Right cardiac atrium (tissue), 5 donors: ENCODE data around the gene KSR2. TPM values are rescaled to one million over a fixed set of nuclear protein-coding genes. Genes with fewer than 3 reads are reported as not detected.
A peak's percentile ranks its signal among the peaks of the same experiment; 100 is the strongest.

Source experiments
- ATAC-seq, 2 donors: fragments of 200-7000 bp; cut with Tn5 transposase; one replicate each; pipeline versions ENCODE4 v1.8.0 to v1.9.1; 2020; ENCODE audit warnings: moderate library complexity in 2 of 2, mild to moderate bottlenecking in 1 of 2
- DNase-seq, 3 donors: peaks; one replicate each; pipeline ENCODE4 v3.0.0-alpha.2; 2020
- H3K27ac ChIP-seq: one replicate; pipeline ENCODE4 v1.5.1; 2013; ENCODE audit warnings: mild to moderate bottlenecking, low read length, control low read depth, moderate library complexity
- H3K27me3 ChIP-seq: one replicate; pipeline ENCODE4 v1.6.1; 2013; ENCODE audit not compliant: control insufficient read depth, insufficient read depth
- H3K4me1 ChIP-seq: one replicate; pipeline ENCODE4 v1.6.1; 2013; ENCODE audit warnings: low read length; ENCODE audit not compliant: control insufficient read depth, insufficient read depth
- H3K4me3 ChIP-seq: one replicate; pipeline ENCODE4 v1.5.1; 2013; ENCODE audit warnings: low read length, control low read depth
- H3K9me3 ChIP-seq: one replicate; pipeline ENCODE4 v1.6.1; 2013; ENCODE audit warnings: low read length; ENCODE audit not compliant: control insufficient read depth
- WGBS: extraction: QIAGEN DNeasy Blood & Tissue Kit; methylation state at CpG from one replicate; pipeline ENCODE4 v1.1.7; 2013; 5-methylcytosine and 5-hydroxymethylcytosine counted together
- intact Hi-C, 4 donors: fragments of 100-400 bp; cut with DNase I; formaldehyde crosslinking; loops; one replicate each; pipeline versions ENCODE4 v1.11.0 to v1.14.0; 2022 to 2023
- polyA plus RNA-seq: library from polyadenylated mRNA; stranded (reverse); fragments of 200-250 nt; gene quantifications from one replicate; pipeline ENCODE4 v1.2.3, GENCODE V29; 2013
- total RNA-seq, 4 donors: library from RNA; stranded (reverse); fragmentation: NEBNext Ultra II Directional; extraction: Animal tissue kit (Norgen Biotek cat#: 25700); gene quantifications; one replicate each; pipeline ENCODE4 v1.2.1, GENCODE V29; 2021
- donor health status: healthy with polysubstance abuse.
- donor health status: DM: no; HTN: yes; CAD: no.
- donor health status: DM: no; HTN: no; CAD: no.
- donor health status: DM: no; HTN: yes; CAD: no; lungs with severe emphysema.
- donor health status: DM: yes; HTN: yes; CAD: no.

KSR2 gene
- total and polyA plus RNA-seq, 5 donors = 0.02 to 0.37 (median 0.03) TPM

GRCh38 chr12:117790198-117790597 is 178.6 kb downstream of the KSR2 start:
- Histone ChIP-seq H3K4me3 (no peak overlapping the region), H3K9me3 (no peaks in the 10 kb centered on the region), H3K27ac (no peak overlapping the region), H3K27me3 (no peaks in the 10 kb centered on the region), H3K4me1 (no peaks in the 10 kb centered on the region)
- no peak for DNase-seq
- ATAC-seq = no peak
- intact Hi-C loops = no loop called here
- WGBS = 54% methylated on average over 2 of the region's 2 CpGs

DNA sequence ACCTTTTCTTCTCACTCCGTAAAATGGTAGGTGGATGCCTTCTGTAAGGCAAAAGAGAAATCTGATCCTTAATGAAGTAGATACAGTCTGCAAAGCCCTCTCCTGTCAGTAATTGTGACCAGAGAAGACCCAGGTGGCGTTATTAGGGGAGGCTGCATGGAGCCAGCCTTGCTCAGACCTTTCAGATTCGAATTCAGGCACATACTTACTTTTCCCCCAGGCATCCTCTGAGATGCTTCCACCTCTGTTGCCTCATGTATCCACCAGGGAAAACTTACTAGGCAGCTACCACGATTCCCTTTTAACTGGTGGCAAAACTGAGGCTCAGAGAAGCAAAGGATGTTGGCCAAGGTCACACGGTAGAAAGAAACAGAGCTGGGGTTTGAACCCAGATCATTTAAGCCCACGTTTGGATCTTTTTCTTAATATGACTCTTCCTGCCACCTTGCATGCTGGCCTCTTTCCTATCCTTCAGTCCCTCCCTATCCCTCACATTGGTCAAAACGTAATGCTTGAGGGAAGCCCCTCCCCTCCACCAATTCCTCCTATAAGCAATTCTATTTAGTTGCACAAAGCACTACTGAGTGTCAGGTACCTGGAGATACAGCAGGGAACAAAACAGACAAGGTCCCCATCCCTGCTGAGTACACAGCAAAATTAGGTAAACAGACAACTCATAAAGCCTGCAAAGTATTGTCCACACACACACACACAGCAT is 179.4 kb downstream of the KSR2 start:
- intact Hi-C loops = no loop called here
- no peak overlapping the region for H3K4me3 ChIP-seq
- no peaks in the 10 kb centered on the region for H3K27me3 ChIP-seq
- no peaks in the 10 kb centered on the region for H3K4me1 ChIP-seq
- DNase-seq (no peak), ATAC-seq (no peak)
- no peak overlapping the region for H3K27ac ChIP-seq
- H3K9me3 ChIP-seq = no peaks in the 10 kb centered on the region
- WGBS = 46% methylated on average over 7 of the region's 7 CpGs

- WGBS = 78% methylated on average over 5 of the region's 5 CpGs
- no peak for ATAC-seq
- Histone ChIP-seq H3K4me3 (no peak overlapping the region), H3K4me1 (no peaks in the 10 kb centered on the region), H3K9me3 (no peaks in the 10 kb centered on the region), H3K27ac (no peak overlapping the region), H3K27me3 (no peaks in the 10 kb centered on the region)
- no peak for DNase-seq
- intact Hi-C loops = no loop called here
Observed at GRCh38 chr12:117778656-117779055, 190.1 kb downstream of the KSR2 start.

- H3K27ac ChIP-seq = no peak overlapping the region
- no peak overlapping the region for H3K4me3 ChIP-seq
- H3K9me3 ChIP-seq = no peaks in the 10 kb centered on the region
- DNase-seq (no peak), ATAC-seq (no peak)
- no peaks in the 10 kb centered on the region for H3K27me3 ChIP-seq
- 55% methylated on average over 5 of the region's 5 CpGs for WGBS
- H3K4me1 ChIP-seq = no peaks in the 10 kb centered on the region
- intact Hi-C loops = no loop called here
Observed at GRCh38 chr12:117774941-117775775, 193.6 kb downstream of the KSR2 start.

DNA sequence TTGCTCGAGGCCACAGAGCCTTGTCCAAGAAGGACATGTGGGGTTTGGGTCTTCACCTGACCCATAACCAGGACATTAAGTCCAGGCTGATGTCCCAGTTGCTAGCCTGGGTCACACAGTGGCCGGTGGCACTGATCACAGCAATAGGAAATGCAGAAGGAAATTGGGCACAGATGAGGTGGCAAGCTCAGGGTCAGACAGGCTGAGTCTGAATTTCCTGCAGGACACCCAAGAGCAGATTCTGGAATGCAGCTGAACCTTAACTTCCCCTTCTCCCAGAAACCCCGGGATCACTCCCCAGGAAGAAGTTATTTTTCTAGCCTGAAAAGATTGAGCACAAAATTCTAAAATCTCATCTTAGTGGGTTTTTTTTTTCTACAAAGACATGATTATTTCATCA is 199.9 kb downstream of the KSR2 start:
- no peaks in the 10 kb centered on the region for H3K4me1 ChIP-seq
- no peak overlapping the region for H3K4me3 ChIP-seq
- H3K9me3 ChIP-seq = peaks cover 1% of the 10 kb centered on the region
- WGBS = 59% methylated on average over 3 of the region's 3 CpGs
- intact Hi-C loops = no loop called here
- ATAC-seq (no peak), DNase-seq (no peak)
- no peak overlapping the region for H3K27ac ChIP-seq
- H3K27me3 ChIP-seq = no peaks in the 10 kb centered on the region

DNA sequence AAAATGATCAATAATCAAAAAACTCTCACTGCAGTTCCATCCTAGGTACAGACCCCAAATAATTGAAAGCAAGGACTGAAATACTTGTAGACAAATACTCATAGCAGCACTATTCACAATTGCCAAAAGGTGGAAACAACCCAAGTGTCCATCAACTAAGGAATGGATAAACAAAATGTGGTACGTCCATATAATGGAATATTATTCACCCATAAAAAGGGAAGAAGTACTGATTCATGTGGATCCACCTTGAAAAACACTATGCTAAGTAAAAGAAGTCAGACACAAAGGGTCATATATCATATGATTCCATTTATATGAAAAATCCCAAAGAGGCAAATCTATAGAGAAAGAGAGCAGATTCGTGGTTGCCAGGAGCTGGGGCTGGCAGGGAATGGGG is 202.8 kb downstream of the KSR2 start:
- ATAC-seq (no peak), DNase-seq (no peak)
- WGBS = 90% methylated on average over 2 of the region's 2 CpGs
- Histone ChIP-seq H3K9me3 (peaks cover 1% of the 10 kb centered on the region), H3K27me3 (no peaks in the 10 kb centered on the region), H3K27ac (no peak overlapping the region), H3K4me3 (no peak overlapping the region), H3K4me1 (no peaks in the 10 kb centered on the region)
- intact Hi-C loops = no loop called here

DNA sequence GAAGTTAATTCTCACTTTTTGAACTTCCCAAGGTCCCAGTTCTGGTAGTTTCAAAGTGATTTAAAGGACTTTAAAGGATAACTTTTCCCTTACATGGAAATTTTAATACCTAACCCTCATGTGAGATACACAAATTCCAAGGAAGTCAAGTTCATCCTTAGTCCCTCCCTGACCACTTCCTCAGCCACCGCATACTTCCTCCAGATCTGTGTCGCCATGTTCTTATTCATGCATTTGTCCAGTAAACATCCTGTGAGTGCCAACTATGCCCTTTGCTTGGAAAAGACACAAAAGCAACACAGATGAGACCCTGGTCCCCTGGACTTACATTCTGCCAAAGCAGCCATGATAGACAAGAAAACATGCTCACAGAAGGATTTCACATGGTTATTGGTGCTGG is 206.6 kb downstream of the KSR2 start:
- Histone ChIP-seq H3K27me3 (no peaks in the 10 kb centered on the region), H3K9me3 (peaks cover 1% of the 10 kb centered on the region), H3K4me3 (no peak overlapping the region), H3K4me1 (no peaks in the 10 kb centered on the region), H3K27ac (no peak overlapping the region)
- 75% methylated on average over 2 of the region's 2 CpGs for WGBS
- ATAC-seq = no peak
- intact Hi-C loops = no loop called here
- DNase-seq = no peak

DNA sequence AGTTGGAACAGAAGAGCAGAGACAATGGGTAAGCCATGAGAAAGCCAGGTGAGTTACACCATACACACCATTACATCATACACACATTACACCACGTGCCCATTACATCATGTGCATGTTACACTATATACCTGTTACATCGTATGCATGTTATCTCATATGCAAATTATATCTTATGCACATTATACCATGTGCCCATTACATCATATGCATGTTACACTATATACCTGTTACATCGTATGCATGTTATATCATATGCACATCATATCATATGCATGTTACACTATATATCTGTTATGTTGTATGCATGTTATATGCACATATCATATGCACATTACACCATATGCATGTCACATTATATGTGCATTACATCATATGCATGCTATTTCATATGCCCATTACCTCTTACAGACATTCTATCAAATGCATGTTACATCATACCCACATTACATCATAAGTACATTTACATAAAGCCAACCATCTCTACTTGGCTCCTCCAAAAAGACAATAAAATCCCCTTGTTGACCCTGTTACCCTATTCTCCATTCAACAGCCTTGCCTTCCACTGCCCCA is 207.2 kb downstream of the KSR2 start:
- Histone ChIP-seq H3K9me3 (peaks cover 1% of the 10 kb centered on the region), H3K27me3 (no peaks in the 10 kb centered on the region), H3K27ac (no peak overlapping the region), H3K4me3 (no peak overlapping the region), H3K4me1 (no peaks in the 10 kb centered on the region)
- no peak for ATAC-seq
- intact Hi-C loops = no loop called here
- DNase-seq = no peak
- WGBS = 88% methylated on average over 3 of the region's 3 CpGs

DNA sequence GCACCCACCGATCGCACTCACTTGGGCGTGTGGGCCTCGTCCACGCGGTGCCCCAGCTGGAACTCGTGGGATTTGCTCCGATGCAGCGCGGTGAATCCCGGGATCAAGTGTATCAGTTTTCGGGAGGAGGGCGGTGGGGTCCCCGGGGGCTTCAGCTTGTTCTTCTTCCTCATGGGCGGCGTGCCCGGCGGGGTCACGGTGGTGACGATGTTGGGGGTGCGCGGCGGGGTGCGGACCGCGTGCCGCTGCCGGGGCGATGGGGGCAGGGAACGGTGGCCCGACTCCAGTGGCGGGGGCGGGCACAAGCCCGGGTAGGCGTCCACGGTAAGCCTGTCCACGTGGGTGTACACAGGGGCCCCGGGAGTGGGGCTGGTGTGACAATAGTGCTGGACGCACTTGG is 207.8 kb downstream of the KSR2 start:
- 95% methylated on average over 39 of the region's 39 CpGs for WGBS
- DNase-seq (peak in 2 of 3 donors; percentile 35 to 64), ATAC-seq (no peak)
- intact Hi-C loops = no loop called here
- H3K4me3 ChIP-seq = no peak overlapping the region
- no peaks in the 10 kb centered on the region for H3K9me3 ChIP-seq
- H3K27ac ChIP-seq = no peak overlapping the region
- no peaks in the 10 kb centered on the region for H3K27me3 ChIP-seq
- no peaks in the 10 kb centered on the region for H3K4me1 ChIP-seq

GRCh38 chr12:117750657-117751056 is 218.1 kb downstream of the KSR2 start:
- ATAC-seq (no peak), DNase-seq (no peak)
- H3K27ac ChIP-seq = no peak overlapping the region
- H3K4me1 ChIP-seq = no peaks in the 10 kb centered on the region
- WGBS = 90% methylated on average over 2 of the region's 2 CpGs
- intact Hi-C loops = no loop called here
- H3K4me3 ChIP-seq = no peak overlapping the region
- H3K27me3 ChIP-seq = no peaks in the 10 kb centered on the region
- H3K9me3 ChIP-seq = no peaks in the 10 kb centered on the region

GRCh38 chr12:117749431-117749830 is 219.4 kb downstream of the KSR2 start:
- no peaks in the 10 kb centered on the region for H3K27me3 ChIP-seq
- H3K9me3 ChIP-seq = no peaks in the 10 kb centered on the region
- intact Hi-C loops = no loop called here
- DNase-seq (no peak), ATAC-seq (no peak)
- WGBS = 79% methylated on average over 3 of the region's 3 CpGs
- H3K4me3 ChIP-seq = no peak overlapping the region
- no peak overlapping the region for H3K27ac ChIP-seq
- H3K4me1 ChIP-seq = no peaks in the 10 kb centered on the region
